GM21447 (cell line): ENCODE measurements around the gene PPARGC1A.

Experiments used
- ATAC-seq: cut with Tn5 transposase; IDR thresholded peaks from one replicate; pipeline ENCODE4 v1.9.1; 2021; ENCODE audit not compliant: unreplicated experiment

Gene PPARGC1A

DNA sequence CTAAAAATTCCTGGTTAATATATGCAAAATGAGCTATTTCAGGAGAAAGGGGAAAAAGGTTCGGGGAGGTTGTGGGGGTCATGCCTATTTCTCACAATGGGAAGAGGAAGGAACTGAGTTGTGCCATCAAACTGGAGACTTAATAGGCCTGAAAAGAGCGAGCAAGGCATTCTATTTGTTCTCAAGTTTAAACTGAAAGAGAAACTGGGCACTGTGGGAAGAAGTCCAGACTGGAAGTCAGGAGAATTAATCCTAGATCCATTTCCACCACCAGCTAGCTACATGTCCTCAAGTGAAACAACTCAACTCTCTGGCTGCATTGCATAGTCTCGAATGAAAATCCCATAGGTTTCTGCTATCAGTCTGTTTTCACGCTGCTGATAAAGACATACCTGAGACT lies 50.6 kb downstream of the PPARGC1A start:
- no peak for ATAC-seq

DNA sequence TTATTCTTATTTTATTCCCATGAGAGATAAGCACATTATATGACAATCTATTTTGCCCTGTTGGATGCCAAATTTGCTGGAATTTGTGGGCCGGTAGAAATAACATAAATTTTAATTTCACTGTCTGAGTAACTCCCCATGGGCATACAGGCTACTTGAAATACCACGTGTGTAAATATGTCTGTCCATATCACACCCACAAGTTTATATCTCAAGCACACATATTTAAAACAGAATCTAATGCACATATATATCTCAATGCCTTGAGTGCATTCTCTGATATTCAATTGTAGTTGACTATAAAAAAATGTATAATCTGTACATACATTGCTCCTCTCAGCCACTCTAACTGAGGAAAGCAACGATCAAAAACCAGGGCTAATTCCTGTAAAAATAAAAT lies 51.2 kb downstream of the PPARGC1A start:
- ATAC-seq: no peak

DNA sequence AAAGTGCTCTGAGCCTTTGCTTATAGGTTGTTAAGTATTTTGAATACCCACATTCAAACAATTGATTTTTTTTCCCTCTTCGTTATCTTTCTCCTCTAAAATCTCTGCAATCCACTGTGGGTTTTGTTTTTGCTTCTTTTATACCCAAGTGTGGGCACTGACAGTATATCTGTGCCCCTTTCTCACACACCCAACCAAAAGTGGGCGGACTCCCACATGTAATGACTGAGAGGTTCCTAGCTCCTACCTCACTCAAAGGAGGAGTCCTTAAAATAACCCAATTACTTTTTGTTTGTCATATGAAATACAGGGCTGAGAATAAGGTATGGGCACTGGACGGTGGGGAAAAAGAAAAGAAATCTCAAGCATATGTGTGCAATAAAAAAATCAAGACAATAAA lies 51.7 kb downstream of the PPARGC1A start:
- ATAC-seq: no peak

DNA sequence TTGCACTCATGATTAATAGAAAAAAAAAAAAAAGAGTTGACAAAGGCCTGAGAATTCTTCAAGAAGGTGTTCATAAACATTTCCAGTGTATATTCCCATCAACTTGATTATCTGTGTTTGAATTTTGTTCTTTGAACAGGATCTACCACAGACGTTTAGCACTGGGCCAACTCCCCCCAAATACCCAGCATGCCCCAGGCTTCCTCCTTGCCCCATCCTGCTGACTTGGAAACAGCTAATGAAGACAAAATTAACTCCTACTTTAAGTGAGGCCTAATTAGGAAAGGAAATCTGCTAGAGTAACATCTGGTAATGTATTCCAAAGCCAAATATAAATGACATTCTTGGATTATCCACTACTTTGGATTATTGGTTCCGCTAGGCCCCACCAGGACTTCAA lies 52.5 kb downstream of the PPARGC1A start:
- no peak for ATAC-seq

DNA sequence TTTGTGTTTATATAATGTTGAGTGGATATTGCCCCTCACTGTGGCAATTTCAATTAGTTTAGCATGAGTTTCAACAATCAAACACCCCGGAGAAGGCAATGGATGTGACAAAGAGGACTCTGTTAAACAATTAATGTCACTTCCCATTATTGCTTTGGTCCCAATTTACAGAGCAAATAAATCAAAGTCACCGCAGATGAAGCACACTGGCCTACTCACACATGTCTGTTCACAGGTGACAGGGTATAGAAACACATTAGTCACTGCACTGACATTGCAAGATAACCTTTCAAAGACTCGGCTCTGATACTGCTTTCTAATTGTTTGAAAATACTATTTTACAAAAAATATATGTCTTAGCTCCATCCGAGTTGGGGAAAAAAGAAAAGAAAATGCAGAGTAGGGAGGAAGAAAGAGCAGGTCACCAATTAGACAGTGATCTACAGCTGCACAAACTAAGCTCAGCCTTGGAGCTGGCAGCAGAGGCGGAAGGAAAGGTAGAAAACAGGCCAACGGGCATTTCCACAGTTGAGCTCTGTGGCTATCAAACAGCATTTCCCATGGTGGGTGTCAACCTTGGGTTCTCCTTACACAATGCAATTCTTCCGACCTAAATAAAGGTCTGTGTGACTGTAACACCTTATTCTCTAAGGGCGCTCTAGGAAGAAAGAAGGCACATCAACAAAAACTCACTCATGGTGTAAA lies 53.9 kb downstream of the PPARGC1A start:
- ATAC-seq: no peak

DNA sequence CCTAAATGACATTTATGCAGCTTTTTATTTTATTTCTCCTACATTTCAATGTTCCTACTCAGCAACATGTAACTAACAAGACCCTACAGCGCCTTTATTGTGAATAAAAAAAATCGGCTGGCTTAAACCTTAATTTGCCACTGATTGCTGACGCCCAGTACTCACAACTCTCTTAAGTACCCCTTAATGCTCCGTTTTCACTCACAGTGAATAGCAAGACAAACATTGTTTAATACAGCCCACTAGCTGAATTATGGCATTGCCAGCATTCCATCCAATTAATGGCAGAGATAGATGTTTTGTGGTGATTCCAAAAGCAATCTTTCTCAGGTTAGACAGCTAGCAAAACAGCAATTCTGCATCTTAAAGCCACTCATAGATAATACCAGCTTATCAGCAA lies 61.1 kb downstream of the PPARGC1A start:
- no peak for ATAC-seq

DNA sequence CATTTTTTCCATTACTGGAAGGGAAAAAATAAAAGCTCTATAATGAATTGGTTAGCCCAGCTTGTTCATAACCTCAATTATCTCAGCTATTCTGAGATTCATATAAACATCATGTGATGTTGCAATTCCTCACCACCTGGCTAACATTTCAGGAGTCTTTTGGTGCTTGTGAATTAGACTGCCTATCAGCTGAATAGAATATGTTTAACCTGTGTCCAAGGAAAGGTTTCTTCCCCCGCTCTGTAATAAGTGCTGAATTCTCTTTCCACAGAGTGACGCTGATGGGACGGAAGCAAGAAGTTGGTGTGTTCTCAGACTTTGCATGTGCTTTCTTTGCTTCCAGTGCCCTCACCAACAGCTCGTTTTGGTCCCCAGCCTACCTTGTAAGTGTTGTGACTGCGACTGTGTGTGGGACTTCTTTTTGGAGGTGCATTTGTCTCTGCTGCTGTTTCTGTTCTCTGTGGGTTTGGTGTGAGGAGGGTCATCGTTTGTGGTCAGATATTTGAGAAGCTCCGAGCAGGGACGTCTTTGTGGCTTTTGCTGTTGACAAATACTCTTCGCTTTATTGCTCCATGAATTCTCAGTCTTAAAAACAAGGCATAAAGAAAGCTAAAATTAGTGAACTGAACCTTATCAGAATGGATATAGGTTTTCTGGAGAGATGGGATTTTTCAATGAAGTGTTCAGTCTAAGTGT lies 61.7 kb downstream of the PPARGC1A start:
- ATAC-seq: no peak

DNA sequence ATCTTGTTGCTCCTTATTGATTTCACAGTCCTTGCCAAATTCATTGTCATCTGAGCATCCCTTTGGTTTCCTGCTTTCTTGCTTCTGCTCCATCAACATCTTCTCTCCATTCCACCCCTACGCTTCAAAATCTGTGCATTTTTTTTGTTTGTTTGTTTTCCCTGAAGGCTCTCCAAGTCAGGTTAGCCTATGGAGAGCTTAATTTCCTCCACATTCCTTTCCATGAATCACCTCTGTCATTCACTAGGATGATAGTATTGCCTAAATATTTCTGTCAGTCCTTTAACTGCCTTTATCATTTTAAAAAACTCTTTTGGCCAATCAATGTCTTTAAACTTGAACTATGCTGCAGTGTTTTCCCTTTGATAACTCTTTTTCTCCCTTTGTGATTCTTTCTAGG lies 67.7 kb downstream of the PPARGC1A start:
- no peak for ATAC-seq

DNA sequence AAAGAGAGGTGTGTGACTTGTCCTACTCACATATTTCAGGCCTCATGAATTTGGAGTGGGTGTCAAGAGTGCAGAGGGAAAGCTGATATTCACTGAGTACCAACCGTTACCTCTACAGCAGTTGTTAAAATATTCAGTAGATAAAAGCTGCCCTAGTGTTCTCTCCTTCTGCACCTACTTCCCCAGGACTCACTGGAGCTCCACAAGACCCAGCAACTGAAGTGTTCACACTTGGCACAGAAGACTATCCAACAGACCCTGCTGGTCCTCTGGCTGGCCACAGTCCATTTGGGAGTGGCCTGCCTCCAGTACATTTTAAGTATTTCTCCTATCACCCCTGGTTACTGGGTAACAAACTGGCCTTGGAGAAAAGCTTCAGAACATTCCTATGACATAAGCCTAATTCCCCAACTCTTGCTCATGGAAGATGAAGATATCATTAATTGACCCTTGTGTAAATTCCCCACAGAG lies 70.8 kb downstream of the PPARGC1A start:
- ATAC-seq: no peak

DNA sequence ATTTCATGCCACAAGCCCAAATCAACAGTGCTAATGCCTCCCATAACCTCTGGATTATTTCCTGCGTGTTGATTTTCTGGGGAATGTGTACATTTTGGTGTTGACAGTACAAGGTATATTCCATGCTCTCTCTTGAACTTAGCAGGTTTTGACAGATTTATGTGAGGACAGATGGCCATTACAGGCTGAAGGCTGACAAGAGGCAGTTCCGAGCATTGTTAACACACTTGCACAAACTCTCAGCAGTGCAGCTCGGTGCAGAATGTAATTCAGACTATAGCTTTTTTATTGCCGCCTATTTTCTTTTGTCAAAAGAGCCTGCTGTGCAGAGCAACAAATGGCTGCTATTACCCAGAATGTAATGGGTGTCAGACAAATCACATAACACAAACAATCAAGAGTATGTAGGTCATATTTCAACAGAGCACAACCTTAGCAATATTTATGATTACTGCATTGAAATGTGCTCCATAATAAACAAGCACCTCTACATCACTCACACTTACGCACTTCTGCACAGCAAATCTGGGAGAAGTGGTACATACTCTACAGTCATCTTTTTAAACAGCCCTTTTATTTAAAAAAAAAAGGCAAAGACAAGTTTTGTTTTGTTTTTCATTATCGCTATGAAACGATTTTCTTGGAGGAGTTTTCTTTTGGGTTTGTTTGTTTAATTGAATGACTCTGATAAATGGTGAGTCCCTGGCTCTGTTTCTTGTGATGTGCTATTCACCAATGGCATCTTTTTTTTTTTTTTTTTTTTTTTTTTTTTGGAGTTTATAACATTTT lies 71.6 kb downstream of the PPARGC1A start:
- ATAC-seq: no peak

DNA sequence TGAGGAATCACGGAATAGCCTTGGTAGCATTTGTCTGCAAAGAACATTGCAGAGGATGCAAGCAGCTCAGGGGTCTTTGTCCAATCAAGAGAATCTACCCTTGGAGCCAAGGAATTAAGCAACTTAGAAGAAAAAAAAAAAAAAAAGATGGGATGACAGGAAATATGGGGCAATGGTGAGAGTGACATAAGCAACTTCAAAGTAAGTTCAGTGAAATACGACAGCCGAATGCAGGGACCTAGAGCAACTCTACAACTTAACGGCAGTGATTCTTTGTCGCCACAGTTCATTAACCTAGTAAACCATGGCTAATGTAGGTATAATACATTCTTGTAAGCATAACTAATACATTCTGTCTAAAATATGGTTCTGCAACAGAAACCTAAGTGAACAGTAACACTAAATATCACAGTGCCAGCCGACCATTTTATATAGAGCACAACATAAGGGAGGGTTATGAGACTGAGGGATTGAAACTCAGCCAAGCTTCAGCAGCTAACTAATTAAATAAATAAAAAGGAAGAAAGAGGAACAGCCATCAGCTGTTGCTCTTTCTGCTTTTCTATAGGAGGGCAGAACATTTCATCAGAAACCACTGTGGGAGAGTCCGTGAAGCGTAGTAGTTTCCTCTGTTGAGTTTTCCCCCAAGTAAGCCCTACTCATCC lies 74.7 kb downstream of the PPARGC1A start:
- ATAC-seq: no peak

DNA sequence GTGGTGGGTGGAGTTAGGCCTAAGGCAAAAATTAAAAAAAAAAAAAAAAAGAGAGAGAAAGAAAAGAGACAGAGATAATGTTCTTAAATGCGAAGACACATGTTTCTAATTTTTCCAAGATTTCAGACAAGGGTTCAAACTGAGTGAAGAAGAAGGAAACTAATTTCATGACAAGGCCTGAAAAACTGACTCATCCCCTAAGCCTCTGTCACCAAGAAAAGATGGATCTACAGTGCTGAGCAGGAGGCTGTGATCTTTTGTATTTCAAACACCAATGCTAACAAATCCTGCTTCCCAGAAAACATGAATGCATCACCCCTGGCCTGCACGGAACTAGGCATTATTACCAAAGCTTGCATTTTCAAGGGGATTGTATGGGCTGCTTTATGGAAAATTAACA lies 75.3 kb downstream of the PPARGC1A start:
- no peak for ATAC-seq

DNA sequence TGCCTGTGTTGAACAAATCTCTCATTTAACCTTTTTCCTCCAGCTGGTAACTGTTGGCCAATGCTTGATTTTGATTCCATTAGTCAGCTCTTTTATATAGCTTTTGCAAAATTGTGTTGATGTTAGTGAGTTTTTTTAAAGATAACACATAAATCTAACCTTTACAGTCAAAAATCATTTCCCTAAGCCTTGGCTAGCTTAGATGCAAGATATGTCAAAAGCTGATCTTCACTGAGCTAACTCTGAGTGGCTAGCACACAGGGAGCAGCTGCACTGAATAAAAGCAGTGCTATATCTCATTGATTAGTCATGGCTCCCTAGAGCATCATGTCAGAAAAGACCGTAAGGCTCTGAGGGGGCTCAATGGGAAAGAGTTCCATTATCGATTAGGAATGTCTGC lies 78.7 kb downstream of the PPARGC1A start:
- no peak for ATAC-seq

DNA sequence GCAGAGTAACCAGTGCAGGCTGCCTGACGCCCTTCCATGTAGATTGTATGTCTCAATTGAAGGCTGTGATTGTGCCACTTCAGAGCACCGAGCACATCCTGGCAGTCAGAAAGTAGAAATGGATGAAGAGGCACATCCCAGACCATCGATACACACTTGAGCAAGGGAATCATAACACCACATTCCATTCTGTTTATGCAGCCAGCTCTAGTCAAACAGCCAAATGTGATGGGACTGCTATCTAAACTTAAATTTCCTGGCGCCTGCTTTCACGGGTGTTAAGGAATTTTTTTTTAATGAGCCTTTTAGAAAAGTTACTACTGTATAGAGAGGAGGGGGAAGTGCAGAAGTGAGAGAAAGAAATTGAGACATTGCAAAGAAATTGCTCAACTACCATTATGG lies 84.4 kb downstream of the PPARGC1A start:
- ATAC-seq: no peak

DNA sequence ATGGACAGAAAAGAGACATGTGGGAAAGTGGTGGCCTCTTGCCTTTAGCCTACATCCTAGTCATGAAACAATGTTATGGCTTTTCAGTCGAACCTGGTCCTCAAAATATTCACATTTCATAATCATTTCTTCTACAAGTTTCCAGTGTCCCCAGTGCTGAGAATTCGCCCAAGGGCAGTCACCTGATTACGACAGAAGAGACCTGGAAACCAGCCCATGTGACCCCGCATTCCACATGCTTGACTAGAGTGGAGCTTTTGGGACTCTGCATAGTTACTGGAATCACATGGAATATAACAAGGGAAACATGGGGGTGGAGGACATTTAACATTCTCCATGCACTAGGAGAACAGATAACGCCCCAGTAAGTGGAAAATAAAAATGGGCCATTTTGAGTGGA lies 100.1 kb downstream of the PPARGC1A start:
- no peak for ATAC-seq

DNA sequence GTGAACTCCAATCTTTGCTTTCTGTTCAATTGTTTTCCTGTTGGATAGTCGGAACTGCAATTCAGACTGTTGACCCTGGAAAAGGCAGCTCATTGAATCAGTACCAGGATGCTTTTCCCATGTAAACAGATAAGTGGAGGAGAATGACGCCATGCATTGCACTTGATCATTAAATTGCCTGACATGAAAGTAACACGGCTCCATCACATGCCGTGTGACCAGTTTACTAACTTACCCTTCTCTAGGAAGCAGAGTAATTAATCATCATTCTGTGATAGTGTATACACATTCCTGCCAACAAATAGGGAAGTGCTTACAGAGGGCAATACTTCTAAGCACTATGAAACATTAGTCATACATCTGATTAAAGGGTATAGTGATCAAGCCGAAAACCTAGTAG lies 101.4 kb downstream of the PPARGC1A start:
- no peak for ATAC-seq

DNA sequence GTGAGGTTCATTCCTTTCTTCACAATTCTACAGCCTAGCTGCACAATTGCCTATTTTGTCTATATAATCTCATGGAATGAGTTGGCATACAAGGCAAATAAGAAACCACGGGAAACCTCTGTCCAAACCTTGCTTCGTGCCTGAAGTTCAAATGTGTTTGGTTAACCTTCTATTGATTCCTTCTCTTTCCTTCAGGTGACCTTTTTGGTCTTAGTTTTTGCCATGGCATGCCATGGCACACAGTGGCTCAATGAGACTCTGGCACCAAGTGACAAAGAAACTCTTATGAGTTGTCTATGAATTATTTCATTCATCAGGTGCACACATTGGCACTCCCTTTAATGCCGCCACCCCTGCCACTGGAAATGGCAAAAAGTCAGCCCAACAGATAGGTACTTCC lies 101.8 kb downstream of the PPARGC1A start:
- ATAC-seq: no peak

DNA sequence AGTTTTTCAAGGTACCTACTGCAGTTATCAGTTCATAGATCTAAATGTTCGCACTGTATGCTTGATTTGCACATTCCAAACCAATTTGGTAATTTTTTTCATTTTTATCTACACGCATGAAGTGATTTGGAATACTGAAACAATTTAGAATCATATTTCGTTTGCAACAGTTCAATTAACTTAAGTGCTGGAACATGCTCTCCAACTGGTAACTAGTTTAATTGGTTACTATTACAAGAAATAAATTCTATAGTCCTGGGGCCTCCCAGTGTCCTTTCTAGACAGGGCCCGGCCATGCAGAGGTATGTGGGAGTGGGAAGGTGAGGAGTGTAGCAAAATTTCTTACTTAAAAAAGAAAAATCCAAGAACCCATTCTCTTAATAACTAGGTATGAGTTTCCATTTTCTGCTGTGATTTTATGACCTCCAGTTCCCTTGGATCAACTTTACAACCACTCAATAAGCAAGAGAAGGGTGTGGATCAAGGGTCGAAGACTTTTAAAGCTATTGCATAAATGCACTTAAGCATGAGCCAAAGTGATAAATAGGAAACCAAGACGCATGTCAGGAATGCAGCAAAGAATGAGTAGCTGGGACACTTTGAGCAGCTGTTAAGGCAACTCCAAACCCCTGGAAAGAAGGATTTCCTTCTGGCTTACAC lies 106.9 kb downstream of the PPARGC1A start:
- no peak for ATAC-seq

DNA sequence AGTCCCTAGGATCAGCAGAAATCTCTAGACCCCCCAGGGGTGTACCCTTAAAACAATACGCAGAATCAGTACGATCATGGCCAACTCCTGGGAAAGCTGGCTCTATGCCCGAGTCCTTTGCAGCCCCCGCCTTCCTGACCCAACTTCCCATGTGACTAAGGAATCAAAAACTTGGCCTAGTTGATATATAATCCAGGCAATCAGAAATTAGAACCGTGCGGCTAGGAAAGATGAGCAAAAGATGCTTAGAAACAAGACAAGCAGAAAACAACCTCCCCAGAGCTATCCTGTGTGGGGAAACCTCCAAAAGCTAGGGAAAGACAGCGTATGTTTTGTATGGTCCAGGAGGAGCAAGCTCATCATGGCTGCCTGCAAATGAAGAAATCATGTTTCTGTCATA lies 110.0 kb downstream of the PPARGC1A start:
- no peak for ATAC-seq

DNA sequence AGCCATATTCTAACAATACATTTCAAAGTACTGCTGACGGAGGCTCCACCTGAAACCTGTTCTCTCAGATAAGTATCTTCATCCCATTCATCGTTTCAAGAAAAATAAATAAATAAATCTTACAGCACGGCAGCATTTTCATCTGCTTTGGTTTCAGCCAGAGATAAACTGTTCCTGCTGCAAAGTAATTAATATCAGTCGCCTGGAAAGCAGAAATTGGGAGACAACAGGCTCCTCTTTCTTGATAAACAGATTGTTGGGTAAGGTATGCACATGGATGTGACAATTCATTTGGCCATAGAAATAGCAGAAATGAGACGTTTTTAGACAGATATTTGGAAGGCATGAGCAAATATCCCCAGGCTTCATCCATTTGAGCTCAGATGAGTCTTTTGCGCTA lies 110.4 kb downstream of the PPARGC1A start:
- ATAC-seq: no peak

DNA sequence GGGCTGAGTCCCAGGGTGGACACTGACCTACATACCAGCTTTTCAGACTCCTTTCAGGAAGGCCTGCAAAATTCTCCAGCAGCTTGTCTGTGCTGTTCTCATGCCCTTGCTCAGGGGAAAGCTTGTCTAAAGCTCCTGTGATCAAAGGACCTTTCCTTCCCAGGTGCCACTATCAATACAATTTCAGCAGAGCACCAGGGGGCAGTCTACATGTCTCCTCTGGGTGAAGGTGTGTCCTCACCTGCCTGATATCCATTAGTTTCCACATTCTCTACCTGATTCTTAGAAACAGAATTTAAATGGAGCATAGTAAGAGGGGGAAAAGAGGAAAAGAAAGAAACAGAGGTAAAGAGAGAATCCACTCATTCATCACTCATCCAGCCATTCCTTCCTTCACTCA lies 114.2 kb downstream of the PPARGC1A start:
- ATAC-seq: no peak
